Loucy (cell line): Measurements from ENCODE around the gene CD84.

ENCODE experiments used
- CTCF ChIP-seq: fragments of 200-600 bp; sonication (generic); conservative IDR thresholded peaks from 2 replicates; pipeline ENCODE4 v1.5.1; 2014; ENCODE audit warnings: mild to moderate bottlenecking, antibody characterized with exemption, low read length
- EZH2phosphoT487 ChIP-seq: fragments of 200-600 bp; IDR thresholded peaks from 2 replicates; pipeline ENCODE4 v1.6.1; 2018; ENCODE audit warnings: antibody characterized with exemption, mild to moderate bottlenecking, moderate library complexity, borderline replicate concordance

GRCh38 chr1:160578175-160578524, 1.1 kb downstream of the CD84 start:
- 0 out of 2 replicates have a peak, but pooled peaks have one; percentile 22 for TF ChIP-seq CTCF
- no peak for TF ChIP-seq EZH2phosphoT487
